GM19328 (cell line): Measurements from ENCODE around the gene P2RY11.

Experiments used
- ATAC-seq: cut with Tn5 transposase; IDR thresholded peaks from one replicate; pipeline ENCODE4 v1.9.1; 2021; ENCODE audit warnings: mild to moderate bottlenecking, moderate library complexity; ENCODE audit not compliant: unreplicated experiment

The P2RY11 gene

GRCh38 chr19:10111405-10111811, at the start of gene P2RY11:
Gene P2RY11 (plus strand): TSS chr19:10111693. CDS start chr19:10111722, 29 bp downstream.
- no peak for ATAC-seq

- ATAC-seq, result no peak
These were observed 49.7 kb upstream of the P2RY11 start for GRCh38 chr19:10061717-10062310.

- ATAC-seq, result no peak
These were observed 43.3 kb upstream of the P2RY11 start for GRCh38 chr19:10068205-10068604.

- no peak for ATAC-seq
These were observed 42.4 kb upstream of the P2RY11 start for GRCh38 chr19:10069046-10069445.

- no peak for ATAC-seq
These were observed 40.6 kb upstream of the P2RY11 start for GRCh38 chr19:10070730-10071446.

GRCh38 chr19:10074153-10074552, 37.3 kb upstream of the P2RY11 start:
- ATAC-seq, result no peak

- no peak for ATAC-seq
These were observed 35.0 kb upstream of the P2RY11 start for GRCh38 chr19:10076535-10076934.

- ATAC-seq, result no peak
These were observed 33.2 kb upstream of the P2RY11 start for GRCh38 chr19:10078329-10078728.

GRCh38 chr19:10079031-10079453, 32.5 kb upstream of the P2RY11 start:
- ATAC-seq, result no peak

- ATAC-seq, result no peak
These were observed 27.6 kb upstream of the P2RY11 start for GRCh38 chr19:10083911-10084310.

- ATAC-seq, result no peak
These were observed 26.7 kb upstream of the P2RY11 start for GRCh38 chr19:10084803-10085202.

- ATAC-seq, result peak; percentile 96
These were observed 25.6 kb upstream of the P2RY11 start, which contains the start of gene SHFL for GRCh38 chr19:10085641-10086590. Gene SHFL (plus strand): TSS chr19:10086317. CDS start chr19:10086428, 111 bp downstream.

- ATAC-seq, result no peak
These were observed 24.8 kb upstream of the P2RY11 start for GRCh38 chr19:10086591-10087192.

- ATAC-seq, result no peak
These were observed 24.0 kb upstream of the P2RY11 start for GRCh38 chr19:10087296-10088061.

GRCh38 chr19:10088949-10089554, 22.4 kb upstream of the P2RY11 start:
- ATAC-seq, result no peak

GRCh38 chr19:10089801-10090375, 21.6 kb upstream of the P2RY11 start:
- no peak for ATAC-seq

GRCh38 chr19:10091370-10091687, 20.2 kb upstream of the P2RY11 start:
- ATAC-seq, result no peak

- no peak for ATAC-seq
These were observed 19.4 kb upstream of the P2RY11 start for GRCh38 chr19:10091895-10092641.
